HEK293 (cell line): ENCODE data around the gene EML4.

Experiments used
- TF ChIP-seq, protein P1 (sequence below): fragments of 450-650 bp; formaldehyde crosslinking; IDR thresholded peaks from 2 replicates; pipeline ENCODE4 v1.5.1; 2016; ENCODE audit warnings: missing biosample characterization, missing genetic modification characterization
- TF ChIP-seq, protein P2 (sequence below): fragments of 450-650 bp; formaldehyde crosslinking; IDR thresholded peaks from 2 replicates; pipeline ENCODE4 v1.5.1; 2016; ENCODE audit warnings: missing biosample characterization, missing genetic modification characterization

DNA sequence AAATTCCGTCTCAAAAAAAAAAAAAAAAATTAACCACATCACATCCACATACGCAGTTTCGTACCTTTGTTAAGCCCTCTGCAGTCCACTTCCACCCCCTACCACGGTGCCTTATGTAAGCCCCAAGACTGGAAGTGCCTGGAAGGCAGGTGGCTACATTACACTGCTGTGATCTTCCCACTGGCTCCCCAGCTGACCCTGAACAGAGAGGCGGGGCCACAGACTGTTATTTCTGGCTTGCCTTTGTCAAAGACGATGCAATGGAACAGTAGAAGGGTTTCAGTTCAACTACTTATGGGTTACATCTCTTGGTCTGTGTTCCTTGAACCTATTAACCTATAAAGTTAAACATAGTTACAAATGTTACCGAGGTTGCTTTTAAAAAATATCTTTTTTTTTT is 207.6 kb downstream of the EML4 start:
- TF ChIP-seq, protein P1, sequence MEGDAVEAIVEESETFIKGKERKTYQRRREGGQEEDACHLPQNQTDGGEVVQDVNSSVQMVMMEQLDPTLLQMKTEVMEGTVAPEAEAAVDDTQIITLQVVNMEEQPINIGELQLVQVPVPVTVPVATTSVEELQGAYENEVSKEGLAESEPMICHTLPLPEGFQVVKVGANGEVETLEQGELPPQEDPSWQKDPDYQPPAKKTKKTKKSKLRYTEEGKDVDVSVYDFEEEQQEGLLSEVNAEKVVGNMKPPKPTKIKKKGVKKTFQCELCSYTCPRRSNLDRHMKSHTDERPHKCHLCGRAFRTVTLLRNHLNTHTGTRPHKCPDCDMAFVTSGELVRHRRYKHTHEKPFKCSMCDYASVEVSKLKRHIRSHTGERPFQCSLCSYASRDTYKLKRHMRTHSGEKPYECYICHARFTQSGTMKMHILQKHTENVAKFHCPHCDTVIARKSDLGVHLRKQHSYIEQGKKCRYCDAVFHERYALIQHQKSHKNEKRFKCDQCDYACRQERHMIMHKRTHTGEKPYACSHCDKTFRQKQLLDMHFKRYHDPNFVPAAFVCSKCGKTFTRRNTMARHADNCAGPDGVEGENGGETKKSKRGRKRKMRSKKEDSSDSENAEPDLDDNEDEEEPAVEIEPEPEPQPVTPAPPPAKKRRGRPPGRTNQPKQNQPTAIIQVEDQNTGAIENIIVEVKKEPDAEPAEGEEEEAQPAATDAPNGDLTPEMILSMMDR (tag by site-specific recombination), result no peak
- TF ChIP-seq, protein P2, sequence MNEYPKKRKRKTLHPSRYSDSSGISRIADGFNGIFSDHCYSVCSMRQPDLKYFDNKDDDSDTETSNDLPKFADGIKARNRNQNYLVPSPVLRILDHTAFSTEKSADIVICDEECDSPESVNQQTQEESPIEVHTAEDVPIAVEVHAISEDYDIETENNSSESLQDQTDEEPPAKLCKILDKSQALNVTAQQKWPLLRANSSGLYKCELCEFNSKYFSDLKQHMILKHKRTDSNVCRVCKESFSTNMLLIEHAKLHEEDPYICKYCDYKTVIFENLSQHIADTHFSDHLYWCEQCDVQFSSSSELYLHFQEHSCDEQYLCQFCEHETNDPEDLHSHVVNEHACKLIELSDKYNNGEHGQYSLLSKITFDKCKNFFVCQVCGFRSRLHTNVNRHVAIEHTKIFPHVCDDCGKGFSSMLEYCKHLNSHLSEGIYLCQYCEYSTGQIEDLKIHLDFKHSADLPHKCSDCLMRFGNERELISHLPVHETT, result no peak
